Fibroblast of villous mesenchyme (primary cell): ENCODE data around the gene ART5. TPM values are rescaled to one million over a fixed set of nuclear protein-coding genes. Genes with fewer than 3 reads are reported as not detected.

Experiments used
- small RNA-seq: library from RNA; depleted of rRNA; stranded (forward); fragments of <200 nt; gene quantifications from one replicate; pipeline ENCODE3, GENCODE V24; 2012
- total RNA-seq: library from RNA; depleted of rRNA; stranded (reverse); fragments of >200 nt; gene quantifications from 2 replicates; pipeline ENCODE4 v1.2.3, GENCODE V29; 2012

The ART5 gene
- total RNA-seq, 1 donor = not detected

Small RNA genes within 50 kb of the gene (small RNA-seq; reads per million reads assigned to genes)
- gene RF00019 = not detected

Other genes with a start within 250 kb of the ART5 start
- not detected in 2 replicates for gene ART1, start 3.1 kb upstream of the ART5 start, total RNA-seq
- gene CHRNA10, start 29.4 kb upstream of the ART5 start, total RNA-seq = 0.86 and 0.97 TPM in 2 replicates
- gene NUP98, start 155.6 kb upstream of the ART5 start, total RNA-seq = 136 and 183 TPM in 2 replicates
- 7.4 and 8.2 TPM in 2 replicates for gene PGAP2, start 166.6 kb upstream of the ART5 start, total RNA-seq
- 9.0 and 9.5 TPM in 2 replicates for gene RHOG, start 199.0 kb upstream of the ART5 start, total RNA-seq
- gene STIM1, start 213.7 kb upstream of the ART5 start, total RNA-seq = 27.4 and 36.7 TPM in 2 replicates